GM18511 (cell line): Measurements from ENCODE around the gene XAB2.
A peak's percentile ranks its signal among the peaks of the same experiment; 100 is the strongest.

Experiments used
- ATAC-seq: cut with Tn5 transposase; IDR thresholded peaks from one replicate; pipeline ENCODE4 v1.9.1; 2021; ENCODE audit warnings: mild to moderate bottlenecking, moderate library complexity; ENCODE audit not compliant: unreplicated experiment

Gene XAB2

DNA sequence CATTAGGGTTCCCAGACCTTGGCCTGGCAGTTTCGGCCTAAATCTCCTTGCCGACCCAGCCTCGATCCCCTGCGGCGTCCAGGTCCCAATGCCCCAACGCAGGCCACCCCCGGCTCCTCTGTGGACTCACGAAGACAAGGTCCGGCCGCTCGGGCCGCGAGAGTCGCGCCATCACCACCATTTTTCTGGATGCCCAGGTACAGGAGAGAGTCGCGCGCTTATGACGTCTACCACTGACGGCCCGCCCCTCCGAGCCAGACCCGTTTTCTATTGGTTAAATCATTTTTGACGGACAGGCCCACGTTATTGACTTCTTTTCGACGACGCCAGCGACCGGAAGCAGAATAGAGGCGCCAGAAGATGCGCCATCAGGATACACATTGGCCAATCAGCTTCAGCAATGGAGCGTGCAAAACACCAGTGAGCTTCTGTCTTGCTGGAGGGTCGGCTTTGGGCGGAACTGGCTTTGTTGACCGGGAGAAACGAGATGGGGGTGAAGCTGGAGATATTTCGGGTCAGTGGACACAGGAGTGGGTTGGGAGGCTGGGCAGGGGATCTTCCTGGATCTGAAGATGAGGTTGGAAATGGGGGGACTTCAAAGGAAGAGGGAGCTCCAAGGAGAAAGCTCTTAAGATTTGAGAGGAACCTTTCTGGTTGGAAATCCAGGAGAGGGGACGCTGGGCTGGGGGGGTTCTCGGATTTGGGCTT lies at the start of gene XAB2, which contains the start of gene PET100:
Gene XAB2, minus strand, starts transcription at position 199 of the 708 bp plus-strand sequence. Its CDS starts 18 bp downstream, at position 181.
Gene PET100, plus strand, starts transcription at position 447 of the 708 bp plus-strand sequence. Its CDS starts 41 bp downstream, at position 488.
- ATAC-seq: peak; percentile 95

- no peak for ATAC-seq
Observed at GRCh38 chr19:7677669-7678311, 48.4 kb upstream of the XAB2 start.

DNA sequence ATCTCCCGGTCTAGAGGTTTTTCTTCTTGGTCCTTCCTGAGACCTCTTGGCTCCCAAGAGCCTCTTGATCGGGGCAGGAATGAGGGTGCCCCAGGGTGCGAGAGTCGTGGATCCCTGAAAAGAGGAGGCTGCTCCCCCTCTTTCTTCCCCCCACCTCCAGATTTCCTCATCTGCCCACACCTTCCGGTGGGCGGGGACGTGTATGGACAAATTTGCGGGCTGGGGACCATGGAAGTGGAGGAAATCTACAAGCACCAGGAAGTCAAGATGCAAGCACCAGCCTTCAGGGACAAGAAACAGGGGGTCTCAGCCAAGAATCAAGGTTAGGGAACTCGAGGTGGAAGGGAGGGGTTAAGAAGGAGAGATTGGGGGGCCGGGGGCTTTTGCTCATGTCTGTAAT lies 47.5 kb upstream of the XAB2 start, which contains the start of gene MCEMP1:
Gene MCEMP1, plus strand, starts transcription at position 237 of the 400 bp plus-strand sequence. Its CDS starts 31 bp downstream, at position 268.
- no peak for ATAC-seq

DNA sequence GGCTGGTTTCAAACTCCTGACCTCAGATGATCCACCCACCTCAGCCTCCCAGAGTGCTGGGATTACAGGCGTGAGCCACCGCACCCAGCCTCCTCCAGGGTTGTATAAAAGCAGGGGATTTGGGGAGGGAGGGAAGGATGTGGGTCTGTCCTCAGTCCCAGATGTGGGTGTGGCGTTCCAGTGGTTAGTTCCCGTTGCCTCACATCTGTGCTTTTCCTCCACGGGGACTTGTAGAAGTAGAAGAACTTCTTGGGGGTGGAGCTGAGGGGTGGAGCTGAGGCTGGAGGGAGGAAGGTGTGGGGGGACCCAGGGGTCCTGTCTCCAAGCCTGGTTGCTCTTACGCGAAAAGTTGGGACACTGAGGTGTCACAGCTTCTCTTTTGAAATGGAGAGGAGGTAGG lies 47.0 kb upstream of the XAB2 start:
- ATAC-seq: no peak

- no peak for ATAC-seq
Observed at GRCh38 chr19:7674010-7675005, 45.0 kb upstream of the XAB2 start.

- no peak for ATAC-seq
Observed at GRCh38 chr19:7672522-7672921, 43.2 kb upstream of the XAB2 start.

GRCh38 chr19:7670790-7671189 lies 41.4 kb upstream of the XAB2 start:
- no peak for ATAC-seq

- no peak for ATAC-seq
Observed at GRCh38 chr19:7670150-7670783, 40.9 kb upstream of the XAB2 start.

- ATAC-seq: no peak
Observed at GRCh38 chr19:7669641-7670040, 40.3 kb upstream of the XAB2 start.

DNA sequence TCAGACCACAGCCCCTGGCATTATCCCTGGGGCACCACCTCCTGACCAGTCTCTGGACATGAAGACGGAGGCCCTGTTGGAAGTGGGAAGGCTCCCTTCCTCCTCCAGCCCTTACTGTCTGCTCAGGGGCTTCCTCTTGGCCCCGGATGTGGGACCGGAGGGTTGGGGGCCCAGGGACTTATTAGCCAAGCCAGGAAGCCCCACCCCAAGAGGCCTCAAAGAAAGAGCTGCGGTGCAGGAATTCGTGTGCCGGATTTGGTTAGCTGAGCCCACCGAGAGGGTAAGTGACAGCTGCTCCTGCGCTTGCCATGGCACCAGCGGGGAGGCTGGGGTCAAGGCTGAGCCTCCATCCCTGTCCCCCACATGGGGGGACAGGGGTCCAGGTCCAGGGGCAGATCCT lies 39.5 kb upstream of the XAB2 start, which contains the start of gene RETN:
Gene RETN, plus strand, starts transcription at position 208 of the 400 bp plus-strand sequence. CDS start 278 bp downstream, outside the sequence.
- ATAC-seq: no peak

- no peak for ATAC-seq
Observed at GRCh38 chr19:7665076-7665475, 35.7 kb upstream of the XAB2 start.

- no peak for ATAC-seq
Observed at GRCh38 chr19:7663706-7664105, 34.4 kb upstream of the XAB2 start.

DNA sequence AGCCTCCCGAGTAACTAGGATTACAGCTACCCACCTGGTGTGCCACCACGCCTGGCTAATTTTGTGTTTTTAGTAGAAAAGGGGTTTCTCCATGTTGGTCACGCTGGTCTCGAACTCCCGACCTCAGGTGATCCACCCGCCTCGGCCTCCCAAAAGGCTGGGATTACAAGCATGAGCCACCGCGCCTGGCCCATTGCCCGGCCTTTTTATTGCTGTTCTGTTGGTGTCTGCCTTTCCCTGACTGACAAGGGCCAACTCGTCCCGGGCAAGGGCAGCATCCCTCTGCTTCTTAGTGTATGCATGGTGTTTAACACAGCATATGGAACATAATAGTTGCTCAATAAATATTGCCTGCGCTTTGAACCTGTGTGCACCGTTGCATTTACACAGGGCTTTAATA lies 33.3 kb upstream of the XAB2 start:
- ATAC-seq: no peak

- ATAC-seq: no peak
Observed at GRCh38 chr19:7661744-7662538, 32.6 kb upstream of the XAB2 start.

- ATAC-seq: peak; percentile 72
Observed at GRCh38 chr19:7658219-7658686, 28.9 kb upstream of the XAB2 start.

GRCh38 chr19:7657131-7657751 lies 27.9 kb upstream of the XAB2 start:
- ATAC-seq: no peak

GRCh38 chr19:7655581-7655980 lies 26.2 kb upstream of the XAB2 start:
- no peak for ATAC-seq

GRCh38 chr19:7654401-7654800 lies 25.1 kb upstream of the XAB2 start:
- ATAC-seq: no peak

DNA sequence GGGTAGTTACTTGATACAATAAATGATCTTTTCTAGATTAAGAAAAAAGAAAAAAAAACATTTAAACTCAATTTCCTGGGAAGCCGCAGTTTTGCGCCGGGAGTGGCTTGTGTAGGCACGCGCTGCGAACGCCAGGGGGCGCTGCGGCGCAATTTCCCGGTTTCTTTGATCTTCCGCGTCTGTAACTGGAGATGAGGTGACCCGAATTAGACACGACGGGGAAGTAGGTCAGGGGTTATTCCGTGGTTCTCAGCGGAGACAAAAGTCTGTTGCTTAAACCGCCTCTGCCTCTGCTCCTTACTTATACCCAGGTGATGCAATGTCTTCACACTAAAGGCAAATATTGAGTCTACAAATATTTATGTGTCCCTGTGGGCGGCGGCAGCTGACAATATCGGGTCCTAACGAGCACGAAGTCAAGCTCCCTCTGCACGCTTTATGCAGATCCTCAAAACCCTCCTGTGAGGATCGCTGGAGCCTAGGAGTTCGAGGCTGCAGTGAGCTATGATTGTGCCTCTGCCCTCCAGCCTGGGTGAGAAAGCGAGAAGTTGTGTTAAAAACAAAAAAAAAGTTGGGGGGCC lies 22.8 kb upstream of the XAB2 start:
- no peak for ATAC-seq
